HK-2 (cell line): ENCODE results near the gene CFAP46.
"Not testable (repeated sequence)": the region's sequence is repeated elsewhere in the genome, so short reads cannot be mapped to it uniquely, and the experiment has no call there.

ENCODE experiments used
- DNase-seq: peaks from one replicate; pipeline ENCODE4 v3.0.0-alpha.2; 2018; ENCODE audit not compliant: unreplicated experiment

The CFAP46 gene

GRCh38 chr10:132845041-132845551, 97.3 kb downstream of the CFAP46 start:
- DNase-seq: no peak

- DNase-seq: no peak
These were observed 98.1 kb downstream of the CFAP46 start for GRCh38 chr10:132844069-132844809.

DNA sequence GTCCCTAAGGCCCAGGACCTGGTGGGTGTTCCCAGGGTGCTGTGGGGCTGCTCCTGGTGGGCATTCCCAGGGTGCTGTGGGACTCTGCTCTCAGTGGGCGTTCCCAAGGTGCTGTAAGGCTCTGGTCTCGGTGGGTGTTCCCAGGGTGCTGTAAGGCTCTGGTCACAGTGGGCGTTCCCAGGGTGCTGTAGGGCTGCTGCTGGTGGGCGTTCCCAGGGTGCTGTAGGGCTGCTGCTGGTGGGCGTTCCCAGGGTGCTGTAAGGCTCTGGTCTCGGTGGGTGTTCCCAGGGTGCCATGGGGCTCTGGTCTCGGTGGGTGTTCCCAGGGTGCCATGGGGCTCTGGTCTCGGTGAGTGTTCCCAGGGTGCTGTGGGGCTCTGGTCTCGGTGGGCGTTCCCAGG, 99.1 kb downstream of the CFAP46 start:
- not testable (repeated sequence) for DNase-seq

- DNase-seq: no peak
These were observed 100.0 kb downstream of the CFAP46 start for GRCh38 chr10:132842397-132842796.

GRCh38 chr10:132841615-132841975, 100.8 kb downstream of the CFAP46 start:
- no peak for DNase-seq

- no peak for DNase-seq
These were observed 101.4 kb downstream of the CFAP46 start for GRCh38 chr10:132840698-132841614.

DNA sequence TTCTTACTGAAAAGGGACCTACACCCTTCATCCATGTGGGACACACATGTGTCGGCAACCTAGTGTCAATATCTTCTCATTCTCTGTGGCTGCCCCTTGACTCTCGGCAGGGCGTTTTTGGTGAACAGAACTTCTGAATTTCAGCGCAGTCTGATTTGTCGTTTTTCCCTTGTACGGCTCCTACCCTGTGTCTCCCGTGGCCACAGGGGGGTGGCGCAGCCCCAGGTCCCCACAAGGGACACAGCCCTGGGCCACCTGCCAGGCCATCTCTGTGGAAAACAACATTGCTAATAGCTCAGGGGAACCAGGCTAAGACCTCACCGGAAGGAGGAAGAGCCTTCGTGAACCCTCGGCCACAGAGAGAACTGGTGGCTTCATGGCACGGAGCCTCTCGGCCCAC, 103.3 kb downstream of the CFAP46 start:
- DNase-seq: no peak

DNA sequence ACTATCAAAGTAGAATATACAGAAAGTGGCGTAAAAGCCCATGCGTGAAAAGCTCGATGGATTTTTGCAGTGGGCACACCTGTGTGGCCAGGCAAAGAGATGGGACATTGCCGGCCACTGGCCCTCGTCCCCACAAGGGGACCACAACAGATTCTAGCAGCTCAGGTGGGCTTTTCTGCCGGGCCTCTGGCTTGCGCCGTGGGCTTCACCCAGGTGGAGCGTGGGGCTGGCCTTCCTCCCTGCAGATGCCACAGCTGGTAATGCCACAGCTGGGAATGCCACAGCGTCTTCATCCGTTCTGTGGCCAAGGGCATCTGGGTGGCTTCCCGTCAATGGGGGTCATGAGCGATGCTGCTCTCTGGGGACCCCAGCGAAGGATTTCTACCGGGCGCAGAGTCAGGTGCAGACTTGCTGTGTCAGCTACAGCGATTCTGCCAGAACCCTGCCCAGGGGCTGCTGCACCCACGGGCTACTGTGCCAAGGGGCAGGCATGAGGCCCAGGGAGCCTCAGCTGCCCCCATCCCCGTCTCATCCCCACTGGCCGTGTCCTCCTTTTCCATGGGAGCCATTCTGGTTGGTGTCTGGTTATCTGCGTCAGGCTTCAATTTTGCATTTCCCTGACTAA, 103.9 kb downstream of the CFAP46 start:
- DNase-seq: no peak

- DNase-seq: peak; percentile 16
These were observed 104.5 kb downstream of the CFAP46 start for GRCh38 chr10:132837905-132838304.

DNA sequence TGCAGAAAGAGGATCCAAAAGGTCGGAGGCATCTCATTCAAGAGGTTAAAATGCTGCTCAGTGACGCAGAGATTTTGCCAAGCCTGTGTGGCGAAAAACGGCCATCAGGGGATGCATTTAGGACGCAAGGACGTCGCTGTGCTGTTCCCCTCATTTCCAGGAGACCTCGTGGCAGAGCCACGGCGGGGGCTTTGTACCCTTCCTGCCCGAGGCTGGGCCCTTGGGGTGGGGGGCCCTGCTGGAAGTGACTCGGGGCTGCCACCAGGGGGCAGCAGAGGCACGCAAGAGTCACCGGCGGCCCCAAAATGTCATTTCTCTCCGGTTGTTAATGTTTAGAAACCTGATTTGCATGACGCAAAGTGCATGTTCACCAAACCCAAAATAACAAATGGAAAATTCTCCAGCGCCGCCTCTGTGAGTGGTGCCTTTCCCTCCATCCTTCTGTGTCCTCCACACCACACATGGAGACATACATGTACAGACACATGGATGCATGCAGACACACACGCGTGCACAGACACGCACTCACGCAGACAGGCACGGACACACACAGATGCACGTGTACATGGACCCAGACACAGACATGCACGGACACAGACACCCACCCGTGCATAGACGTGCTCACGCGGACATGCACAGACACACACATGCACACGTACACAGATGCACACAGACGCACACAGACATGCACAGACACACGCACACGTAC, 105.4 kb downstream of the CFAP46 start:
- peak; percentile 51 for DNase-seq

- DNase-seq: peak; percentile 67
These were observed 106.0 kb downstream of the CFAP46 start for GRCh38 chr10:132836248-132836831.

- no peak for DNase-seq
These were observed 106.5 kb downstream of the CFAP46 start for GRCh38 chr10:132835848-132836233.

GRCh38 chr10:132834891-132835847, 107.2 kb downstream of the CFAP46 start:
- DNase-seq: no peak

GRCh38 chr10:132834311-132834761, 108.0 kb downstream of the CFAP46 start:
- no peak for DNase-seq

DNA sequence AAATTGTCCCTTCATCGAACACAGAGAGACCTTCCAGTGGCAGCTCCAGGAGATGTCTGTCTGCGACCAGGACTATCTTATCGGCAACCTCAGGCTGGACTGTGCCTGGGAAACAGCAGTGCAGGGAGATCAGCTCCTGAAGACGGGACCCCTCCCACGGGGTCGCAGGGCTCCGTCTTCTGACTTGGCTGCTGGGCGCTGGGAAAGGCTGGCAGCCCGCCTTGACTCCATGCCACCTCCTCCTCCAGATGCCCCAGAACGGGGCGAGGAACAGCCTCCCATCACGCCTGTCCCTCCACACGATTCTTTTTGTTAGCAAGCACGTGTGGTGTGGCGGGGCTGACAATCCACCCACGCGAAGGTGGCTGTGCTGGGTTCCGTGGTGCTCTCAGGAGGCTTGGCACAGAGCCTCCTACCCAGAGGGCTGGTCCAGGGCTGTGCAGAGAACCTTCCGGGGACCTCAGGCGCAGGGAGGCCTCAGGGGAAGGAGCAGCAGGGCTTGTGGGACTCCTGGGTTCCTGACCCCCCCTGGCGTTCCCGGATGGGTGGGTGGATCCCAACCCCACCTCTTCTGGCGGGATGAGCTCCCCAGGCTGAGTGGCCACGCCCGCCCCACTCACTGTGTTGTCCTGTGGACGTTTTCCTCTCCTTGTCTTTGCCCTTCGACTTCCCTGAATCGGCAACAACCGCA, 108.8 kb downstream of the CFAP46 start:
- DNase-seq: no peak

DNA sequence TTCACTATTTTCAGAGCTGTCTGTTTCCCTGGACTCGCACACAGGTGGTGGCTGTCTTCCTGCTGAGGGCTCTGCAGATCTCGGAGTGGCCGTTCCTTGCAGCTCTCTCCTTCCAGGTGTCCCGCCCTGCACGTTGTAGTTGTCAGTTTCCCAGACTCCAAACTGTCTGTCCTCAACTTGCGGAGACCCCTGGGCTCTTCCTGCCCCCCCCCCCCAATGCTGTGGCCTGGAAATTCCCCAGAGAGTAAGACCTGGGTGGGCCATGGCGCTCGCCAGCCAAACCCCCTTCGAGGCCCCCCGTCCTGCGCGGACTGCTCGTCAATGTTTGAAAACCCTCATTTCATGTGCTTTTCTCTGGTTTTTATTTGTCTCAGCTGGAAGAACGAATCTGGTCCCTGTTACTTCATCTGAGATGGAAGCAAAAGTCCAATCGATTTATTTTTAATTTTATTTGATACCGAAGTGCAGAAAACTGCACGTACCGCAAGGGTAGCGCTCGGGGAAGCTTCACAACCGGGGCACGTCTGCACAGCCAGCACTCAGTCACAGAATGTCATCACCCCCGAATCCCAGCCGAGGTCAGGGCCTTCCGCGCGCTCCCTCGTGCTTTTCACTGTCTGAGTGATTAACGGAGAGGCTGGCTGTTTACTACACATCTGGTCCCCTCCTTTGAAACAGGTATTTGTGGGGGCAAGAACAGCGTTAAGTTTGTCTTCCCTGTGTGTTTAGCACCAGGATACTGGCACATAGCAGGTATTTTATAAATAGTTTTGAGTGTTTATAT, 110.0 kb downstream of the CFAP46 start:
- DNase-seq: no peak

DNA sequence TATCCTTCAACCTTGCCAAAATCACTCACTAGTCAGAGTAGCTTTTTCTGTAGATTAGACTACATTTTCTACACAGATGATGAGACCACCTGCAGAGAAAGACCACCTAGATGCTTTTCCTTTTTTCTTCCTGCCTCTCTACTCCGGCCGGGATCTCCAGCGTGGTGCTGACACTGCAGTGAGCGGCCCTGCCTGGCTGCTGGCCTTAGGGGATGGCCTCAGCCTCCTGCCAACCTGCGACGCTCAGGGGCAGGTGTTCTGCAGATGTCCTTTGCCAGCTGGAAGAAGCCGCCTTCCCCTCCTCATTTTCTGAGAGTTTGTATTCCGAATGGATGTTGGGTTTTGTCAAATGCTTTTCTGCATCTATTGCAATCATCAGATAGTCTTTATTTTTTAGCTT, 113.0 kb downstream of the CFAP46 start:
- DNase-seq: no peak

GRCh38 chr10:132828681-132829080, 113.7 kb downstream of the CFAP46 start:
- DNase-seq: no peak
